Measurements from ENCODE around the gene METTL26.

METTL26 gene

DNA sequence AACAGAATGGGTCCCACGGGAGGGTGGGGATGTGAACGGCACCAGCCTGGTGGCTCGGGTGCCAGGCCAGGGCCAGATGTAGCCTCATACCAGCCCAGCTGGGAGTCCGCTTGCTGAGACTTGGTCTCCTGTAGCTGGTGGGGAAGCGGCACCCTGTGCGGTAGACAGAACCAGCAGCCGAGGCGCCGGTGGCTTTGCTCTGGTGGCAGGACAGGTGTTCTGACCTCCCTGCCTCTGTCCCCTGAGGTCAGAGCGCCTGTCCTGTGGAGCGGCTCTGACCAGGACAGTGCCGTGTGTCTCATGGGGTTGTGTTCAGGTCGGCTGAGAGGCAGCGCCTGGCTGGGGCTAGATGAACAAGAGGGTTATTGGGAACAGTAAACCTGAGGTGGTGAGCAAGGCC lies 26.1 kb downstream of the METTL26 start:
- no peak overlapping the region for H3K4me3 ChIP-seq (ENCODE audit: low read depth, low read length)
- no peak for DNase-seq (ENCODE audit: low read depth)

DNA sequence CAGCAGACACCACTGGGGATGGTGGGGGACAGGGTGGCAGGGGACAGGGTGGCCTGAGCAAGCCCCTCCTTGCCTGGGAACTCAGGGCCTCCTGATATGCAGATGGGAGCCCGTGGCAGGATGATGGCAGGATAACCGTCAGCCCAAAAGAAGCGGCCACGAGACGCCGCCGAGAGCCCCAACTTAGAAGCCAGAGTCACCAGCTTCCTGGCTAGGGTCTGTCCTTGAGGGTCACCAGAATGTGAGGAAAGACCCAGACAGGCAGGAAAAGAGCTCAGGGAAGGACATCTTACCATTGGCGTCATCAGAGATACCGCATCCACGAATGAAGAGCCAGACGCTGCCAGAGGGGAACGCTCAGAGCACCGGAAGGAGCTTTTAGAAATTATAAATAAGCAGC lies 26.8 kb downstream of the METTL26 start:
- TF ChIP-seq, protein P1, sequence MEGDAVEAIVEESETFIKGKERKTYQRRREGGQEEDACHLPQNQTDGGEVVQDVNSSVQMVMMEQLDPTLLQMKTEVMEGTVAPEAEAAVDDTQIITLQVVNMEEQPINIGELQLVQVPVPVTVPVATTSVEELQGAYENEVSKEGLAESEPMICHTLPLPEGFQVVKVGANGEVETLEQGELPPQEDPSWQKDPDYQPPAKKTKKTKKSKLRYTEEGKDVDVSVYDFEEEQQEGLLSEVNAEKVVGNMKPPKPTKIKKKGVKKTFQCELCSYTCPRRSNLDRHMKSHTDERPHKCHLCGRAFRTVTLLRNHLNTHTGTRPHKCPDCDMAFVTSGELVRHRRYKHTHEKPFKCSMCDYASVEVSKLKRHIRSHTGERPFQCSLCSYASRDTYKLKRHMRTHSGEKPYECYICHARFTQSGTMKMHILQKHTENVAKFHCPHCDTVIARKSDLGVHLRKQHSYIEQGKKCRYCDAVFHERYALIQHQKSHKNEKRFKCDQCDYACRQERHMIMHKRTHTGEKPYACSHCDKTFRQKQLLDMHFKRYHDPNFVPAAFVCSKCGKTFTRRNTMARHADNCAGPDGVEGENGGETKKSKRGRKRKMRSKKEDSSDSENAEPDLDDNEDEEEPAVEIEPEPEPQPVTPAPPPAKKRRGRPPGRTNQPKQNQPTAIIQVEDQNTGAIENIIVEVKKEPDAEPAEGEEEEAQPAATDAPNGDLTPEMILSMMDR (conservative IDR thresholded peaks at IDR 0.05; ENCODE audit: low read depth, low read length): no peak
- H3K4me3 ChIP-seq (ENCODE audit: low read depth, low read length): no peak overlapping the region
- no peak for DNase-seq (ENCODE audit: low read depth)

More for the DNA sequence above, 26.1 kb downstream of the METTL26 start:
- TF ChIP-seq, protein P1 (conservative IDR thresholded peaks at IDR 0.05; ENCODE audit: low read depth, low read length): no peak

DNA sequence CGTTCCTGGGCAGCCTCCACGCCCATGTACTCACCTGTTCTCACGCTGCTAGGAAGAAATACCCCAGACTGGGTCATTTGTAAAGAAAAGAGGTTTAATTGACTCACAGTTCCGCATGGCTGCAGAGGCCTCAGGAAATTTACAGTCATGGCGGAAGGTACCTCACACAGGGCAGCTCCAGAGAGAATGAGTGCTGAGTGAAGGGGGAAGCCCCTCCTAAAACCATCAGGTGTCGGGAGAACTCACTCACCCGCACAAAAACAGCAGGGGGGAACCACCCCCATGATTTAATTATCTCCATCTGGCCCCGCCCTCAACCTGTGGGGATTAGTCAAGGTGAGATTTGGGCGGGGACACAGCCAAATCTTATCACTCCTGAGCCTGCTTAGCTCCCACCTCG lies 28.1 kb downstream of the METTL26 start:
- no peak overlapping the region for H3K4me3 ChIP-seq (ENCODE audit: low read depth, low read length)
- no peak for DNase-seq (ENCODE audit: low read depth)
- TF ChIP-seq, protein P1 (conservative IDR thresholded peaks at IDR 0.05; ENCODE audit: low read depth, low read length): no peak

DNA sequence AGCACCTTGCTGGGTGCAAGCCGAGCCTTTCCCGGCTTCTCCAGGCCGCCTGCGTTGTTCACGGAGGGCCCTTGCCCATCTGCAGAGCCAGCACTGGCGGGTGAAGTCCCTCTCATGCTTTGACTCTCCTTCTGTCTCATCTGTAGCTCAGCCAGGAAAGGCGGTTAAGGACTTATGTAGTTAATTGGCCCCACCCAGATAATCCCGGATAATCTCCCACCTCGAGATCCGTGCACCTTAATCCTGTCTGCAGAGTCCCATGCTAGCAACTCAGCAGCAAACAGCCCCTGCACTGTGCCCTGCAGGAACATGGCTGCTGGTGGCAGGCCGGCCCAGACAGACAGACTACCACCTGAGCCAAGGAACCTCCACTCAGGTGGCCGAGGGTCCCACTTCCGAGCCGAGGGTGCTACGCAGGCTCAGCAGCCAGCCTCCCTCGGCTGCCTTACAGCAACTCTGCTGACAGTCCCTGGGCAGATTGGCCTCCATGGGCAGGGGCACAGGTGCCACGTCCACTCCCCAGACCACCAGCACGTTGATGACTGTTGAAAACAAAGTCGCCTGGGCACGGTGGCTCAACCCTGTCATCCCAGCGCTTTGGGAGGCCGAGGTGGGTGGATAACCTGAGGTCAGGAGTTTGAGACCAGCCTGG lies 29.3 kb downstream of the METTL26 start:
- DNase-seq (ENCODE audit: low read depth): no peak
- TF ChIP-seq, protein P1 (conservative IDR thresholded peaks at IDR 0.05; ENCODE audit: low read depth, low read length): no peak
- H3K4me3 ChIP-seq (ENCODE audit: low read depth, low read length): no peak overlapping the region

DNA sequence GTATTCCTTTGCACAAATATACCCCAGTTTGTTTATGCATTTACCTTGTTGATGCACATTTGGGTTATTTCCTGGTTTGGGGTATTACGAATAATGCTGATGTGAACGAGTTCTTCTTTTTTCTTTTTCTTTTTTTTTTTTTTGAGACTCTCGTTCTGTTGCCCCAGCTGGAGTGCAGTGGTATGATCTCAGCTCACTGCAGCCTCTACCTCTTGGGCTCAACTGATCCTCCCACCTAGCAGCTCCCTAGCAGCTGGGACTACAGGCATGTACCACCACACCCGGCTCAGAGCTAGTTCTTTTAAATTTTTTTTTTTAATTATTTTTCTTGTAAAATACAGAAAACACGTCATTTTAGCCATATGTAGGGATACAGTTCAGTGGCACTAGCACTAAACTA lies 32.2 kb downstream of the METTL26 start:
- no peak for DNase-seq (ENCODE audit: low read depth)
- TF ChIP-seq, protein P1 (conservative IDR thresholded peaks at IDR 0.05; ENCODE audit: low read depth, low read length): no peak
- no peak overlapping the region for H3K4me3 ChIP-seq (ENCODE audit: low read depth, low read length)

DNA sequence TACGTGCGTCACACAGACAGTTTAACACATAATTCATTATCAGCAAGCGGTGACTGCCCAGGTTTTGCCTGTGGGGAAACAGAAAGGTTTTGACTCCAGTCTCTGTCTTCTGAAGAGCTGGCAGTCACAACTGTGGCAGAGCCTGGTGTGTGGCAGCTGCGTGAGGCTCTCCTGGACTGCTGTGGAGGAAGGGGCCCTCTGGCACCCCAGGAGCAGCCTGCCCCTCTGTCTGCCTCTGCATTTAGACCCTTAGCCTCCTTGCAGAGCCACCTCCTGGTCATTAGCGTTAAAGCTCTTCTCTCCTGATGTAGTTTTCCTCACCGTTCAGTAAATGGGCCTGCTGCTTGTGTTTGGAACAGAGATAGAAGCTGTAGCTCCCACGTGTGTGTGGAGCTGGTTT lies 35.3 kb downstream of the METTL26 start:
- no peak overlapping the region for H3K4me3 ChIP-seq (ENCODE audit: low read depth, low read length)
- TF ChIP-seq, protein P1 (conservative IDR thresholded peaks at IDR 0.05; ENCODE audit: low read depth, low read length): peak; percentile 65
- peak; percentile 58 for DNase-seq (ENCODE audit: low read depth)

Measured in choroid plexus epithelial cell (primary cell).